MM.1S (cell line): ENCODE results near the gene TENT4A.

Source experiments
- DNase-seq: peaks from one replicate; pipeline ENCODE4 v3.0.0-alpha.2; 2015
- H2AFZ ChIP-seq: fragments of 300-600 bp; sonication (generic); 2 replicates; pipeline ENCODE4 v1.6.0; 2016; ENCODE audit warnings: antibody characterized with exemption, low read length
- H3F3A ChIP-seq: fragments of 300-600 bp; sonication (generic); 2 replicates; pipeline ENCODE4 v1.6.1; 2016; ENCODE audit warnings: mild to moderate bottlenecking, antibody characterized with exemption, low read length, moderate library complexity, mixed read lengths; ENCODE audit not compliant: insufficient read depth
- H3K27ac ChIP-seq: fragments of 300-600 bp; sonication (generic); 2 replicates; pipeline ENCODE4 v1.5.1; 2016; ENCODE audit warnings: mild to moderate bottlenecking, low read length
- H3K27me3 ChIP-seq: fragments of 300-600 bp; sonication (generic); replicated peaks from 2 replicates; pipeline ENCODE4 v1.6.0; 2016; ENCODE audit warnings: low read length; ENCODE audit not compliant: insufficient read depth
- H3K36me3 ChIP-seq: fragments of 300-600 bp; sonication (generic); replicated peaks from 2 replicates; pipeline ENCODE4 v1.6.1; 2016; ENCODE audit warnings: mild to moderate bottlenecking, low read length, mixed read lengths; ENCODE audit not compliant: insufficient read depth
- H3K4me1 ChIP-seq: fragments of 300-600 bp; sonication (generic); 2 replicates; pipeline ENCODE4 v1.6.1; 2016; ENCODE audit warnings: low read length, mixed read lengths
- H3K4me2 ChIP-seq: fragments of 300-600 bp; sonication (generic); 2 replicates; pipeline ENCODE4 v1.6.0; 2016; ENCODE audit warnings: low read depth, low read length
- H3K4me3 ChIP-seq: fragments of 300-600 bp; sonication (generic); 2 replicates; pipeline ENCODE4 v1.5.1; 2016; ENCODE audit warnings: low read length, mixed read lengths
- H3K79me2 ChIP-seq: fragments of 300-600 bp; sonication (generic); 2 replicates; pipeline ENCODE4 v1.6.1; 2016; ENCODE audit warnings: mixed run types, low read length, mixed read lengths
- H3K9ac ChIP-seq: fragments of 300-600 bp; sonication (generic); 2 replicates; pipeline ENCODE4 v1.6.1; 2016; ENCODE audit warnings: low read length, mixed read lengths
- H3K9me2 ChIP-seq: fragments of 300-600 bp; sonication (generic); replicated peaks from 2 replicates; pipeline ENCODE4 v1.6.1; 2016; ENCODE audit warnings: mild to moderate bottlenecking, low read length, mixed read lengths; ENCODE audit not compliant: insufficient read depth
- H3K9me3 ChIP-seq: fragments of 300-600 bp; sonication (generic); replicated peaks from 2 replicates; pipeline ENCODE4 v1.6.1; 2016; ENCODE audit warnings: mild to moderate bottlenecking, low read length, mixed read lengths; ENCODE audit not compliant: insufficient read depth
- H4K20me1 ChIP-seq: fragments of 300-600 bp; sonication (generic); 2 replicates; pipeline ENCODE4 v1.6.1; 2016; ENCODE audit warnings: mild to moderate bottlenecking, low read length, moderate library complexity, mixed read lengths; ENCODE audit not compliant: insufficient read depth
- CTCF ChIP-seq: fragments of 300-600 bp; sonication (generic); IDR thresholded peaks from 2 replicates; pipeline ENCODE4 v1.5.1; 2016; ENCODE audit warnings: antibody characterized with exemption, low read length, mixed read lengths
- EZH2 ChIP-seq: fragments of 300-600 bp; sonication (generic); optimal IDR thresholded peaks from 2 replicates; pipeline ENCODE3; 2017; ENCODE audit warnings: low read depth, mild to moderate bottlenecking, antibody characterized with exemption, low read length, mixed read lengths
- EZH2phosphoT487 ChIP-seq: fragments of 300-600 bp; sonication (generic); IDR thresholded peaks from 2 replicates; pipeline ENCODE4 v1.6.1; 2018; ENCODE audit warnings: antibody characterized with exemption, low read length

Gene TENT4A

GRCh38 chr5:6805841-6806240 is 92.6 kb downstream of the TENT4A start:
- no peaks in the 10 kb centered on the region for H3K9me2 ChIP-seq
- H4K20me1 ChIP-seq, result no peaks in the 10 kb centered on the region
- no peaks in the 10 kb centered on the region for H3K9me3 ChIP-seq
- TF ChIP-seq CTCF (no peak), EZH2phosphoT487 (no peak), EZH2 (no peak)
- no peak overlapping the region for H3K4me2 ChIP-seq
- H3K27me3 ChIP-seq, result no peaks in the 10 kb centered on the region
- DNase-seq, result no peak
- H3K4me3 ChIP-seq, result no peak overlapping the region
- no peaks in the 10 kb centered on the region for H3K4me1 ChIP-seq
- H3K9ac ChIP-seq, result no peak overlapping the region
- H3K36me3 ChIP-seq, result no peaks in the 10 kb centered on the region
- H3K79me2 ChIP-seq, result no peaks in the 10 kb centered on the region
- H3K27ac ChIP-seq, result no peak overlapping the region
- H3F3A ChIP-seq, result no peaks in the 10 kb centered on the region
- H2AFZ ChIP-seq, result no peak overlapping the region
